Measurements from ENCODE around the gene UNC5C.

UNC5C gene

GRCh38 chr4:95248720-95249425, 299.9 kb downstream of the UNC5C start:
- Histone ChIP-seq H3F3A (ENCODE audit: insufficient read depth, low read length) (no peaks in the 10 kb centered on the region), H3K79me2 (ENCODE audit: insufficient read depth, low read length) (no peaks in the 10 kb centered on the region), H3K9me3 (ENCODE audit: low read length) (no peaks in the 10 kb centered on the region), H3K4me3 (ENCODE audit: low read depth, low read length, poor library complexity, severe bottlenecking) (no peak overlapping the region), H2AFZ (ENCODE audit: low read length) (no peak overlapping the region), H3K9ac (ENCODE audit: low read length) (no peak overlapping the region), H3K9me2 (ENCODE audit: low read depth, low read length) (no peaks in the 10 kb centered on the region), H4K20me1 (ENCODE audit: insufficient read depth, low read length) (no peaks in the 10 kb centered on the region), H3K27ac (ENCODE audit: low read depth, low read length, poor library complexity, severe bottlenecking) (no peak overlapping the region), H3K4me2 (ENCODE audit: low read length) (no peak overlapping the region), H3K36me3 (ENCODE audit: insufficient read depth, low read length) (no peaks in the 10 kb centered on the region), H3K27me3 (ENCODE audit: insufficient read depth, low read length) (no peaks in the 10 kb centered on the region), H3K4me1 (ENCODE audit: insufficient read depth, low read length, severe bottlenecking) (no peaks in the 10 kb centered on the region)
- no peak for TF ChIP-seq EZH2 (IDR thresholded peaks at IDR 0.05; ENCODE audit: borderline replicate concordance, low read length)
- TF ChIP-seq, protein P1, sequence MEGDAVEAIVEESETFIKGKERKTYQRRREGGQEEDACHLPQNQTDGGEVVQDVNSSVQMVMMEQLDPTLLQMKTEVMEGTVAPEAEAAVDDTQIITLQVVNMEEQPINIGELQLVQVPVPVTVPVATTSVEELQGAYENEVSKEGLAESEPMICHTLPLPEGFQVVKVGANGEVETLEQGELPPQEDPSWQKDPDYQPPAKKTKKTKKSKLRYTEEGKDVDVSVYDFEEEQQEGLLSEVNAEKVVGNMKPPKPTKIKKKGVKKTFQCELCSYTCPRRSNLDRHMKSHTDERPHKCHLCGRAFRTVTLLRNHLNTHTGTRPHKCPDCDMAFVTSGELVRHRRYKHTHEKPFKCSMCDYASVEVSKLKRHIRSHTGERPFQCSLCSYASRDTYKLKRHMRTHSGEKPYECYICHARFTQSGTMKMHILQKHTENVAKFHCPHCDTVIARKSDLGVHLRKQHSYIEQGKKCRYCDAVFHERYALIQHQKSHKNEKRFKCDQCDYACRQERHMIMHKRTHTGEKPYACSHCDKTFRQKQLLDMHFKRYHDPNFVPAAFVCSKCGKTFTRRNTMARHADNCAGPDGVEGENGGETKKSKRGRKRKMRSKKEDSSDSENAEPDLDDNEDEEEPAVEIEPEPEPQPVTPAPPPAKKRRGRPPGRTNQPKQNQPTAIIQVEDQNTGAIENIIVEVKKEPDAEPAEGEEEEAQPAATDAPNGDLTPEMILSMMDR (IDR thresholded peaks at IDR 0.05; ENCODE audit: low read length) = no peak

GRCh38 chr4:95243892-95244291, 304.9 kb downstream of the UNC5C start:
- Histone ChIP-seq H3K27ac (ENCODE audit: low read depth, low read length, poor library complexity, severe bottlenecking) (no peak overlapping the region), H3F3A (ENCODE audit: insufficient read depth, low read length) (no peaks in the 10 kb centered on the region), H3K9ac (ENCODE audit: low read length) (no peak overlapping the region), H3K9me3 (ENCODE audit: low read length) (no peaks in the 10 kb centered on the region), H3K9me2 (ENCODE audit: low read depth, low read length) (no peaks in the 10 kb centered on the region), H3K4me1 (ENCODE audit: insufficient read depth, low read length, severe bottlenecking) (no peaks in the 10 kb centered on the region), H4K20me1 (ENCODE audit: insufficient read depth, low read length) (no peaks in the 10 kb centered on the region), H3K79me2 (ENCODE audit: insufficient read depth, low read length) (no peaks in the 10 kb centered on the region), H3K36me3 (ENCODE audit: insufficient read depth, low read length) (no peaks in the 10 kb centered on the region), H3K4me2 (ENCODE audit: low read length) (no peak overlapping the region), H3K27me3 (ENCODE audit: insufficient read depth, low read length) (no peaks in the 10 kb centered on the region), H2AFZ (ENCODE audit: low read length) (no peak overlapping the region), H3K4me3 (ENCODE audit: low read depth, low read length, poor library complexity, severe bottlenecking) (no peak overlapping the region)
- no peak for TF ChIP-seq EZH2 (IDR thresholded peaks at IDR 0.05; ENCODE audit: borderline replicate concordance, low read length)
- TF ChIP-seq, protein P1 (IDR thresholded peaks at IDR 0.05; ENCODE audit: low read length) = no peak

DNA sequence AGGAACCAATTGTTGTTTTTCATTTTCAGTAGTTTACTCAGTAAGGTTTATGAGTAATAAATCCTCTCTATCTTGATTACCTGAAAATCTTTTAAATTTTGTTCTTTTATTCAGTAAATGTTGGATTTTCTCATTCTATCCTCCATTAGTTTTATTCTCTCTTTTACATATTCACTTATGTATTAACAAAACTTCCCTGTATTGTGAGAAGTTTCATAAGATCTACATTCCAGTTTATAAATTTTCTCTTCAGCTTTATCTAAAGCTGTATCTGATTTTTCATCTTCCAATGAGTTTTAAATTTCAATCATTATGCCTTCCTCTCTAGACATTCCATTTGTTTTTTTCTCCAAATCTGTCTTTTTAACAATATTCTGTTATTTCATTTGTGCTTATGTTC, 310.2 kb downstream of the UNC5C start:
- Histone ChIP-seq H3K27ac (ENCODE audit: low read depth, low read length, poor library complexity, severe bottlenecking) (no peak overlapping the region), H3F3A (ENCODE audit: insufficient read depth, low read length) (no peaks in the 10 kb centered on the region), H3K79me2 (ENCODE audit: insufficient read depth, low read length) (no peaks in the 10 kb centered on the region), H3K36me3 (ENCODE audit: insufficient read depth, low read length) (no peaks in the 10 kb centered on the region), H4K20me1 (ENCODE audit: insufficient read depth, low read length) (no peaks in the 10 kb centered on the region), H3K9me2 (ENCODE audit: low read depth, low read length) (no peaks in the 10 kb centered on the region), H3K4me3 (ENCODE audit: low read depth, low read length, poor library complexity, severe bottlenecking) (no peak overlapping the region), H3K9me3 (ENCODE audit: low read length) (no peaks in the 10 kb centered on the region), H2AFZ (ENCODE audit: low read length) (no peak overlapping the region), H3K9ac (ENCODE audit: low read length) (no peak overlapping the region), H3K4me2 (ENCODE audit: low read length) (no peak overlapping the region), H3K27me3 (ENCODE audit: insufficient read depth, low read length) (no peaks in the 10 kb centered on the region), H3K4me1 (ENCODE audit: insufficient read depth, low read length, severe bottlenecking) (no peaks in the 10 kb centered on the region)
- TF ChIP-seq EZH2 (IDR thresholded peaks at IDR 0.05; ENCODE audit: borderline replicate concordance, low read length) = no peak
- TF ChIP-seq, protein P1 (IDR thresholded peaks at IDR 0.05; ENCODE audit: low read length) = no peak
